GM12801 (cell line): ENCODE results near the gene KIAA0319L.
A peak's percentile ranks its signal among the peaks of the same experiment; 100 is the strongest.

Experiments
- TF ChIP-seq, protein P1 (sequence below): IDR thresholded peaks from one replicate; pipeline ENCODE4 v1.5.1; 2011; ENCODE audit warnings: control low read depth; ENCODE audit not compliant: insufficient read length; ENCODE audit errors: extremely low read depth

Gene KIAA0319L

DNA sequence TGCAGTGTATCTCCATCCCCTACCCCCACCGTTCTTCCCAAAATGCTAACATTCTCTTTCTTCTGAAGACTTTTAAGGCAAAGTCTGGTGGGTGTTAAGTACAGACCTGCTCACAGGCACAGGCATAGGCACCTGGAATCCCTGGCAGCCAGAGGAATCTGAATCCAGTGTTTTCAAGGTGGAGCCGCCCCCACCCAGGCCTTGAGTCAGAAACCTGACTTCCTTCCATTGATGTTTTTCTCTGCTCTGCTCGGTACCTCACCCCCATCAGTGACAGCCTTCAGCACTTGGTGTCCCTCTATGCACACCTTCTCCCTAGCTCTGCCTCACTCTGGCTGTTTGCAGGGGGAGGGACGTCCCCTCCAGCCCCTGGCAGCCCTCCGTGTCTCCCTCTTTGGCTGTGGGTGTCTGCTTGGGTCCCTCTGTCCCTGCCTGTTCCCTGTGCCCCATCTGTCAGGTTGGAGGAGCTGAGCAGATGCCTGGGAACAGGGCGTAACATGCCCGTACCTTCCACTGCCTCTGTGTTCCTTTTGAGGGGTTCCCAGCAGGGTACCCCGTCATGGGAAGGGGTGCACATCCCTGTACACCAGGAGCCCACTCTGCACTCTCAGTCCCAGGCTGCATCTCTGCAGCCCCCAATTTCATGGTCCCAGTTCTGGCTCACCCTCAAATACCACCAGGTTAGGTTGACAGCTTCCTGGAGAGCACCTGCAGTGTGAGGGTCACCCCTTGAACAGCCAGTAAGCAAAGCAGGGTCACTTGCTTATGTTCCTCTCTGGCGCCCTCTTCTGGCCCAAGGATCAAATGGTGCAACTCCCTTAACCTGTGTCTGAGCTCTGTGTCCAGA lies 7.1 kb upstream of the KIAA0319L start:
- TF ChIP-seq, protein P1, sequence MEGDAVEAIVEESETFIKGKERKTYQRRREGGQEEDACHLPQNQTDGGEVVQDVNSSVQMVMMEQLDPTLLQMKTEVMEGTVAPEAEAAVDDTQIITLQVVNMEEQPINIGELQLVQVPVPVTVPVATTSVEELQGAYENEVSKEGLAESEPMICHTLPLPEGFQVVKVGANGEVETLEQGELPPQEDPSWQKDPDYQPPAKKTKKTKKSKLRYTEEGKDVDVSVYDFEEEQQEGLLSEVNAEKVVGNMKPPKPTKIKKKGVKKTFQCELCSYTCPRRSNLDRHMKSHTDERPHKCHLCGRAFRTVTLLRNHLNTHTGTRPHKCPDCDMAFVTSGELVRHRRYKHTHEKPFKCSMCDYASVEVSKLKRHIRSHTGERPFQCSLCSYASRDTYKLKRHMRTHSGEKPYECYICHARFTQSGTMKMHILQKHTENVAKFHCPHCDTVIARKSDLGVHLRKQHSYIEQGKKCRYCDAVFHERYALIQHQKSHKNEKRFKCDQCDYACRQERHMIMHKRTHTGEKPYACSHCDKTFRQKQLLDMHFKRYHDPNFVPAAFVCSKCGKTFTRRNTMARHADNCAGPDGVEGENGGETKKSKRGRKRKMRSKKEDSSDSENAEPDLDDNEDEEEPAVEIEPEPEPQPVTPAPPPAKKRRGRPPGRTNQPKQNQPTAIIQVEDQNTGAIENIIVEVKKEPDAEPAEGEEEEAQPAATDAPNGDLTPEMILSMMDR: peak; percentile 1

DNA sequence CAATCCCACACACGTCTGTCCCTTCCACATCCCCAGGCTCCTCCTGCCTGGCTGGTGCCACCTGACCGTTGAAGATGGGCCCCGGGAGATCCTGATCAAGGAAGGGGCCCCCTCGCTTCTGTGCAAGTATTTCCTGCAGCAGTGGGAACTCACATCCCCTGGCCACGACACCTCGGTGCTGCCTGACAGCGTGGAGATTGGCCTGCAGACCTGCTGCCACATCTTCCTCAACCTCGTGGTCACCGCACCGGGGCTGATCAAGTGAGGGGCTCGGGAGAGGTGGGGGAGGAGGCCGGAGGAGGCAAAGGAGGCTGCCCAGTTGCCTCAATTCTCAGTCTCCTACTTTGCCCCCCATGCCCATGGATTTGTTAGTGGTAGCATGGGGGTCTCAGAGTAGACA lies 6.0 kb upstream of the KIAA0319L start:
- TF ChIP-seq, protein P1: no peak

DNA sequence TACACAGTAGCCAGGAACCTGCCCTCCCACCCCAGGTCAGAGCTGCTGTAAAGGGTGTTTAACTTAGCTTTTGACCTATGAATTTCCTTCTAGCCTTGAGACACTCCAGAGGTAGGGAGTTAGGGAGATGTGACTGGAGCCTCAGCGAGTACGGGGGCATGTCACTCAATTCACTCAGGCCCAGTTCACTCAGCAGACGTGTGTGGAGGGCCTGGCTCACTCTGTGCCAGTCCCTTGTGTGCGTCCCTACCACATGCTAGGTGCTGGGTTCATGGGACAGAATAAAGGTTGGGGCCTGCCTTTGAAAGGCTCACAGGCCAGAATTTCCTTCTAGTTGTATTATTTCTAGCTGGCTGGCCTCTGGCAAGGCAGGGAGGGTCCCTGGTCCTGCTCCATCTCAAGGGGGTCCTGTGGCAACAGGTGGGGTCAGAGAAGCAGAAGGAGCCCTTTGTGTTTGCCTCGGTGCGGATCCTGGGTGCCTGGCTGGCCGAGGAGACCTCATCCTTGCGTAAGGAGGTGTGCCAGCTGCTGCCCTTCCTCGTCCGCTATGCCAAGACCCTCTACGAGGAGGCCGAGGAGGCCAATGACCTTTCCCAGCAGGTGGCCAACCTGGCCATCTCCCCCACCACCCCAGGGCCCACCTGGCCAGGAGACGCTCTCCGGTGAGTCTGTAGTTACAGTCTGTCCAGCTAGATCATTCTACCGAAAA lies 4.9 kb upstream of the KIAA0319L start:
- TF ChIP-seq, protein P1: no peak

DNA sequence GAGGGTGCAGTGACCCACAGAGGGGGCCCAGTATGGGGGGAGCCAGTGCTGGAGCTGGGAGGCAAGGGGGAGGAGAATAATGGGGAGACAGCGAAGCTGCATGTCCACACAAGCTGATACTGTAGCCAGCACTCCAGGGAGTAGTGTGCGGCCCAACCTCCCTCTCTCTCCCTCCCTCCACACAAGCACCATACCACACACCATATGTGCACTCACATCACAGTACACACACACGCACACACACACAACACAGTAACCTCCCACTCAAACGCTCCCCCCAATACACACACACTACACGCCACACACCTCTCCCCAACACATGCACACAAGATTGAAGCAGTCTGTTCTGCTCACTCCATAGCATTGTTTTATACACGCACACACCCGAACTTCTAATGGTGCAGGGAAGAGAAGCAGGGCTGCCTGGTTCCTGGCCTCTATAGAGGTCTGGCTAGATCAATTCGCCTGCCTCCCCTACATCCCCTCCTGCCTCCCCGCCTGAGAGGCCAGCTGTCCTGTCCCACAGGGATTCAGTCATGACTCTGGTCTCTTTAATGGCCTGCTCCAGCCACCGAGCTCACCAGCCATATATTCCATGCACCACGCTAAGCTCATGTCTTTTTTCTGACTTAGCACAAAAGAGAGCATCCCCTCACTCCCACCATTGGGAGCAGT lies 4.2 kb upstream of the KIAA0319L start:
- TF ChIP-seq, protein P1: no peak

DNA sequence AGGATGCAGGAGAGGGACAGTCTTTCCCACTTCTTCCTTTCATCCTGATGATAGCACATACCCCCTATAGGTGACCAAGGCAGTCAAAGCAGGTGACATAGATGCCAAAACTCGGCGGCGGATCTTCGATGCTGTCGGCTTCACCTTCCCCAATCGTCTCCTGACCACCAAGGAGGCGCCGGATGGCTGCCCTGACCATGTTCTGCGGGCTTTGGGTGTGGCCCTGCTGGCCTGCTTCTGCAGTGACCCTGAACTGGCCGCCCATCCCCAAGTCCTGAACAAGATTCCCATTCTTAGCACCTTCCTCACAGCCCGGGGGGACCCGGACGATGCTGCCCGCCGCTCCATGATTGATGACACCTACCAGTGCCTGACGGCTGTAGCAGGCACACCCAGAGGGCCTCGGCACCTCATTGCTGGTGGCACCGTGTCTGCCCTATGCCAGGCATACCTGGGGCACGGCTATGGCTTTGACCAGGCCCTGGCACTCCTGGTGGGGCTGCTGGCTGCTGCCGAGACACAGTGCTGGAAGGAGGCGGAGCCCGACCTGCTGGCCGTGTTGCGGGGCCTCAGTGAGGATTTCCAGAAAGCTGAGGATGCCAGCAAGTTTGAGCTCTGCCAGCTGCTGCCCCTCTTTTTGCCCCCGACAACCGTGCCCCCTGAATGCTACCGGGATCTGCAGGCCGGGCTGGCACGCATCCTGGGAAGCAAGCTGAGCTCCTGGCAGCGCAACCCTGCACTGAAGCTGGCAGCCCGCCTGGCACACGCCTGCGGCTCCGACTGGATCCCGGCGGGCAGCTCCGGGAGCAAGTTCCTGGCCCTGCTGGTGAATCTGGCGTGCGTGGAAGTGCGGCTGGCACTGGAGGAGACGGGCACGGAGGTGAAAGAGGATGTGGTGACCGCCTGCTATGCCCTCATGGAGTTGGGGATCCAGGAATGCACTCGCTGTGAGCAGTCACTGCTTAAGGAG lies 3.3 kb upstream of the KIAA0319L start:
- TF ChIP-seq, protein P1: no peak

DNA sequence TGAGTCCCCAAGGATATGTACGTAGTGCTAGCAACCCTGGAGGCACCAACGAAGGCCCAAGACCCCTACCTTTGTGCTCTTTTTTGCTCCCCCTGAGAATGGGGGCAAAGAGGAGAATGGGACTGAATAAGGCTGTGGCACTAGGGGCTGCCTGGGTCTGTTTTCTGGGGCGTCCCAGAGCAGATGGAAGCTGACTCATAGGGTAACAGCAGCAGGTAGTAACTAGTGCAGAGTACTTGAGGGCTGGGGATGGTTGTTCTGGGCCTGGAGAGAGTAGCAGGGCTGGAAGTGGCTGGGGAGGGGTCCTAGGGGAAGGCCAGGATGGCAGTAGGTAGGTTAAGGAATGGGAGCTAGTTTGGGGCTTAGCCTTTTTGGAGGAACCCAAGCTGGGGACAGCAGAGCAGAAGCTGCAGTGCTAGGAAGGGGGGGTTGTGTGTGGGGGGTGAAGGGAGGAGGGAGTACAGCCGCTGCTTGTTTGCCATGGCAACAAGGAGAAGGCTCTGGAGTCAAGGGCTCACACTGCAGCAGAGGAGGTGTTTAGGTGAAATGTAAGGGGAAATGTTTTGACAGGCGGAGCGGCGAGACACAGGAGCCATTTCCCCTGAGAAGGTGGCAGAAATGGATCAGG lies 2.2 kb upstream of the KIAA0319L start:
- TF ChIP-seq, protein P1: no peak
